GM10248 (cell line): ENCODE measurements around the gene LNPEP.

Experiments used
- CTCF ChIA-PET: fragments of 300-600 bp; sonication (Branson Sonifier 250); formaldehyde crosslinking; extraction: SDS; loops from one replicate; lab custom pipeline; 2021; ENCODE audit warnings: antibody characterized with exemption; lab: Yijun Ruan, JAX
- POLR2A ChIA-PET: fragments of 350-650 bp; sonication (Branson Sonifier 250); formaldehyde crosslinking; extraction: SDS; loops from one replicate; lab custom pipeline; 2020; ENCODE audit warnings: antibody characterized with exemption; lab: Yijun Ruan, JAX
- DNase-seq: peaks from one replicate; pipeline ENCODE4 v3.0.0; 2012; ENCODE audit errors: extremely low spot score
- TF ChIP-seq, protein P1 (sequence below): IDR thresholded peaks from 2 replicates; pipeline ENCODE4 v1.5.1; 2012; ENCODE audit warnings: mild to moderate bottlenecking, low read depth; ENCODE audit errors: extremely low read depth, missing control alignments, control extremely low read depth

LNPEP gene

DNA sequence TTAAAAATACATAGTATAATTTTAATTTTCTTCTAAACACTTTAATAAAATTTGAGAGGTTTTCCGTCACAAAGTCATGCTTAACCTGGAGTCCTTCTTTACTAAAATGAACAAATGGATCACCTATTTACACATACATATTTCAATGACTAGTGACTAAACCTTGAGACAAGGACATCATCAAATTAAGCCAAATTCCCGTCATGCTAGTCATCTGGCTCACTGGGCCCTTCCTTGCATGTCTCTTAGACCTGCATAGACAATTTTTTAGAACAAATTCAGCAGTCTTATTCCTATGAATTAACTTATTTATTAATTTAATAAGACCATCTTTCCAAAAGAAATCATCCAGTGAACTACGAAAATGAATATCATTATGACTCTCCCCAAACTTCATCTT lies 33.0 kb upstream of the LNPEP start:
- no peak for DNase-seq
- CTCF ChIA-PET = interaction anchor here (0.7 to 3.9 kb wide), 4 partner anchors 11 to 87 kb away, joined by 3 to 25 read pairs (median 5); no protein-coding TSS in a partner anchor
- POLR2A ChIA-PET = no interaction called here
- TF ChIP-seq, protein P1, sequence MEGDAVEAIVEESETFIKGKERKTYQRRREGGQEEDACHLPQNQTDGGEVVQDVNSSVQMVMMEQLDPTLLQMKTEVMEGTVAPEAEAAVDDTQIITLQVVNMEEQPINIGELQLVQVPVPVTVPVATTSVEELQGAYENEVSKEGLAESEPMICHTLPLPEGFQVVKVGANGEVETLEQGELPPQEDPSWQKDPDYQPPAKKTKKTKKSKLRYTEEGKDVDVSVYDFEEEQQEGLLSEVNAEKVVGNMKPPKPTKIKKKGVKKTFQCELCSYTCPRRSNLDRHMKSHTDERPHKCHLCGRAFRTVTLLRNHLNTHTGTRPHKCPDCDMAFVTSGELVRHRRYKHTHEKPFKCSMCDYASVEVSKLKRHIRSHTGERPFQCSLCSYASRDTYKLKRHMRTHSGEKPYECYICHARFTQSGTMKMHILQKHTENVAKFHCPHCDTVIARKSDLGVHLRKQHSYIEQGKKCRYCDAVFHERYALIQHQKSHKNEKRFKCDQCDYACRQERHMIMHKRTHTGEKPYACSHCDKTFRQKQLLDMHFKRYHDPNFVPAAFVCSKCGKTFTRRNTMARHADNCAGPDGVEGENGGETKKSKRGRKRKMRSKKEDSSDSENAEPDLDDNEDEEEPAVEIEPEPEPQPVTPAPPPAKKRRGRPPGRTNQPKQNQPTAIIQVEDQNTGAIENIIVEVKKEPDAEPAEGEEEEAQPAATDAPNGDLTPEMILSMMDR = no peak

DNA sequence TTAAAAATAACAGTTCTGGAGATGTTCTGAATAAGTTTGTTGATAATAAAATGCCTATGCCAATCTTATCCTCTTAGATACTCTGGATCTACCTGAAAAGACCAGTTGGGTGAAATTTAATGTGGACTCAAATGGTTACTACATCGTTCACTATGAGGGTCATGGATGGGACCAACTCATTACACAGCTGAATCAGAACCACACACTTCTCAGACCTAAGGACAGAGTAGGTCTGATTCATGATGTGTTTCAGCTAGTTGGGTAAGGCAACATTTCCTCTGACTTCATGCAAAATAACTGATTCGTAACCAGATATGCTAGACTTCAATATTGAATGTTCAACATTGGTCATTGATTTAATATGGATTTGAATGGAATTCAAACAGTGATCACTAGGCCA lies 32.6 kb upstream of the LNPEP start:
- POLR2A ChIA-PET = no interaction called here
- no peak for DNase-seq
- TF ChIP-seq, protein P1 = no peak
- CTCF ChIA-PET = interaction anchor here (0.8 to 3.9 kb wide), 8 partner anchors 10 to 36 kb away, joined by 3 to 25 read pairs (median 6); partner anchors contain the start of gene ERAP2

DNA sequence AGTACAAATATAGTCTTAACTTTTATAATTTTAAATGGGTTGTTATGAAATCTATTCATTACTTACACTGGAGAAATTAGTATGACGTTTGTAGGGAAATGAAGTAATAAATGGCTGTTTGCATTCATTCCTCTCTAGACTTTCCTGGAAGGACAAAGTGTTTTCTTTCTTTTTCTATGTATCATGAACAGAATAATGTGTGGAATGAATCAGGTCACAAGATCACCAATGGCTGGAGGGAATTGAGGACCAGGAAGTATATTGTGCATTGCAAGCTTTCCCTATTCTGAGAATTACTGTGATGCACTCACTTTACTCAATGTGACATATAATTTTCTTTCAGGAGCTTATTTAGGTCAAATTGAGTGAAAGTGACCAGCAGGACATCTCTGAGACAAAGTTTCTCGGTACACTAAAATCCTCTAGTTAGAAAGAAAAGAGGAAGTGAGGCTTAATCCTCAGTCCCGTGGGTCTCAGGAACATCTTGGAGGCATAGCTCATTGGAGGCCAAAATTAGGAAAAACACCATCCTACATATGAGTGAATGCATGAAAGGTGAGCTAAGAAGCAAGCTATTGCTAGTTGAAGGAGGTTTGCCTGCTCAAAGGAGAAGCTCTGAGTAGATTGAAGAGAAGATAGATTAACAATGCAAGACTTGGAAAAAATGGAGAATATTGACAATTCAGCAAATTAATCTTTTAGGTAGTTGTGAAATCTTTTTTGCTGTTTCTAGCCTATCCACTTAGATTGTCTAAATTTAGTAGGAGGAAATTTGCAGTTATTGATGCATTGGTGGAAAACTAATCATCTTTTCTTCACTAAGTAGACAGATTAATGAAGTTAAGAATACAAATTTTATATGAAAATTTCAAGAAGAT lies 31.6 kb upstream of the LNPEP start:
- POLR2A ChIA-PET = no interaction called here

DNA sequence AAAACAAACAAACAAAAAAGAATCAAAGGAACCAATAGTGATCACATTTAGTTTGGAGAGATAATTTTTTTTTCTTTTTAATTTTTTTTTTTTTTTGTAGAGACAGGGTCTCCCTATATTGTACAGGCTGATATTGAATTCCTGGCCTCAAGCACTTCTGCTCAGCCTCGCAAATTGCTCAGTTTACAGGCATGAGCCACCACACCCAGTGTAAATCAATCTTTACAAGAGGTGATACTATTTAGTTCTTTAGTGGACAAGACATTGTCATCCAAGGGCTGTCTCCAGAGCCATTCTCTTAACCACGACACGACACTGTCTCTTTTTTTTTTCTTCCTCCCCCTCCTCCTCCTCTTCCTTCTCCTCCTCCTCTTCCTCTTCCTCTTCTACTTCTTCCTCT lies 30.0 kb upstream of the LNPEP start:
- ChIA-PET CTCF (interaction anchor here (0.6 to 2.6 kb wide), 4 partner anchors 9 to 37 kb away, joined by 3 to 10 read pairs (median 4); no protein-coding TSS in a partner anchor), POLR2A (no interaction called here)
- TF ChIP-seq, protein P1 = no peak
- DNase-seq = no peak

More for the DNA sequence above, 31.6 kb upstream of the LNPEP start:
- TF ChIP-seq, protein P1 = no peak
- DNase-seq = no peak
- CTCF ChIA-PET = interaction anchor here (0.8 to 2.6 kb wide), 11 partner anchors 10 to 96 kb away, joined by 3 to 10 read pairs (median 5); partner anchors contain the start of gene ERAP2

DNA sequence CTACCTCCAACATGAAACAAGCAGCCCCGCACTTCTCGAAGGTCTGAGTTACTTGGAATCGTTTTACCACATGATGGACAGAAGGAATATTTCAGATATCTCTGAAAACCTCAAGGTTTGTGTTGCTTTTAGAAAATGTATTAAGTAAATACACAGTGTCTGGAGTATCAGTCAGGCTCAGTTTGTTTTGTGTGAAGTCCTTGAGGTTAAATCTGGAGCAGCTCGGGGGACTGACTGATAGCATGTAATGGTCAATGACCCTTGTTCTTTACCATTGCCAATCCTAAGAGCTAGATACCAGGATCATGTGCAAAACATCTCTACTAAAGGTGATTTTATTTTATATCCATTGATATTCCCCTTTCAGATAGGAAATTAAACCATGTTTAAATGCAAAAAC lies 26.9 kb upstream of the LNPEP start:
- no peak for DNase-seq
- TF ChIP-seq, protein P1 = no peak
- CTCF ChIA-PET = interaction anchor here (0.8 to 1.1 kb wide), 3 partner anchors 10 to 40 kb away, joined by 3 to 4 read pairs (median 4); no protein-coding TSS in a partner anchor
- POLR2A ChIA-PET = no interaction called here

DNA sequence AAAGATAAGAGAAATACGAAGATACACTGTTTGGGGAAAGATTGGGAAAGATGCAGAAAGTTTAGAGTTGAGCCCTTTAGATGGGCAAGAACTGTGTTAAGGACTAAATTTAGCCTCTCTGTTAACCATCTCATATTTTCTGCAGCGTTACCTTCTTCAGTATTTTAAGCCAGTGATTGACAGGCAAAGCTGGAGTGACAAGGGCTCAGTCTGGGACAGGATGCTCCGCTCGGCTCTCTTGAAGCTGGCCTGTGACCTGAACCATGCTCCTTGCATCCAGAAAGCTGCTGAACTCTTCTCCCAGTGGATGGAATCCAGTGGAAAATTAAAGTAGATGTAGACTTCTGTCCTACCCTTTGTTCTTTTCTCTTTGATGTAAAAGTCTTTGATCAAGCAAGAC lies 26.4 kb upstream of the LNPEP start:
- ChIA-PET POLR2A (no interaction called here), CTCF (interaction anchor here (1.1 kb wide), 1 partner anchor 41 kb away, joined by 3 read pairs; no protein-coding TSS in a partner anchor)
- TF ChIP-seq, protein P1 = no peak
- no peak for DNase-seq
